Upper lobe of left lung (tissue), 4 donors: Measurements from ENCODE around the gene PSMB3.

Experiments
- EP300 ChIP-seq, 4 donors: sonication (generic); formaldehyde crosslinking; IDR thresholded peaks; one replicate each; pipeline ENCODE4 v1.5.1; 2017; ENCODE audit warnings: antibody characterized with exemption in 4 of 4, control low read depth in 2 of 4
- POLR2A ChIP-seq, 4 donors: fragments of 450-650 bp; IDR thresholded peaks; one replicate each; pipeline ENCODE4 v1.5.1; 2016 to 2017; ENCODE audit warnings: antibody characterized with exemption in 4 of 4, mild to moderate bottlenecking in 2 of 4
- POLR2AphosphoS5 ChIP-seq, 2 donors: sonication (generic); formaldehyde crosslinking; IDR thresholded peaks; one replicate each; pipeline ENCODE4 v1.5.1; 2017; ENCODE audit warnings: antibody characterized with exemption in 2 of 2
- TF ChIP-seq, protein P1 (sequence below), 6 experiments: fragments of 450-650 bp in 4 of 6; fragments of 200-600 bp in 2 of 6; sonication (generic) in 2 of 6; IDR thresholded peaks; one replicate each; pipeline ENCODE4 v1.5.1; 2016 to 2019; ENCODE audit warnings: antibody characterized with exemption in 6 of 6

DNA sequence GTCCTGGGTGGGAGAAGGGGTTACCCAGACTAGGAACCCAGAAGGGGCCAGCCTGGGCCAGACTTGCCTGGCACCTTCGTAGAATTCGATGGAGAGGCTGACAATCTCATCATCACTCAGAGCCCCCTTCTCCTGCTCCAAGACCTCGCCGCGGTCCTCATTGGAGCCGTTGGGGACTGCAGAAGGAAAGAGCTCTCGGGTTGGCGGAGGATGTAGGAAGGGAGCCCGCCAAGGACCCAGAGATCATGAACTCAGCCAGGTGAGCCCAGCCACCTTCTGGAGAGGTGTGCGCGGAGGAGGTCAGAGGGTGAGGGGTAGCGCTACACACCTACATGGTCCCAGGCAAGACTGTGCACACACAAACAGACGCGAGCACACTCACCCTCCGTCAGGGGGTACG is 13.9 kb upstream of the PSMB3 start:
- no peak for TF ChIP-seq EP300 (IDR thresholded peaks at IDR 0.05)
- TF ChIP-seq, protein P1, sequence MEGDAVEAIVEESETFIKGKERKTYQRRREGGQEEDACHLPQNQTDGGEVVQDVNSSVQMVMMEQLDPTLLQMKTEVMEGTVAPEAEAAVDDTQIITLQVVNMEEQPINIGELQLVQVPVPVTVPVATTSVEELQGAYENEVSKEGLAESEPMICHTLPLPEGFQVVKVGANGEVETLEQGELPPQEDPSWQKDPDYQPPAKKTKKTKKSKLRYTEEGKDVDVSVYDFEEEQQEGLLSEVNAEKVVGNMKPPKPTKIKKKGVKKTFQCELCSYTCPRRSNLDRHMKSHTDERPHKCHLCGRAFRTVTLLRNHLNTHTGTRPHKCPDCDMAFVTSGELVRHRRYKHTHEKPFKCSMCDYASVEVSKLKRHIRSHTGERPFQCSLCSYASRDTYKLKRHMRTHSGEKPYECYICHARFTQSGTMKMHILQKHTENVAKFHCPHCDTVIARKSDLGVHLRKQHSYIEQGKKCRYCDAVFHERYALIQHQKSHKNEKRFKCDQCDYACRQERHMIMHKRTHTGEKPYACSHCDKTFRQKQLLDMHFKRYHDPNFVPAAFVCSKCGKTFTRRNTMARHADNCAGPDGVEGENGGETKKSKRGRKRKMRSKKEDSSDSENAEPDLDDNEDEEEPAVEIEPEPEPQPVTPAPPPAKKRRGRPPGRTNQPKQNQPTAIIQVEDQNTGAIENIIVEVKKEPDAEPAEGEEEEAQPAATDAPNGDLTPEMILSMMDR (IDR thresholded peaks at IDR 0.05) = no peak
- no peak for TF ChIP-seq POLR2A (IDR thresholded peaks at IDR 0.05)
- no peak for TF ChIP-seq POLR2AphosphoS5 (IDR thresholded peaks at IDR 0.05)
